ELR (cell line): ENCODE data around the gene SETDB2.

Experiments
- DNase-seq: peaks from one replicate; pipeline ENCODE4 v3.0.0-alpha.2; 2015; ENCODE audit warnings: low read depth

Gene SETDB2, protein sequence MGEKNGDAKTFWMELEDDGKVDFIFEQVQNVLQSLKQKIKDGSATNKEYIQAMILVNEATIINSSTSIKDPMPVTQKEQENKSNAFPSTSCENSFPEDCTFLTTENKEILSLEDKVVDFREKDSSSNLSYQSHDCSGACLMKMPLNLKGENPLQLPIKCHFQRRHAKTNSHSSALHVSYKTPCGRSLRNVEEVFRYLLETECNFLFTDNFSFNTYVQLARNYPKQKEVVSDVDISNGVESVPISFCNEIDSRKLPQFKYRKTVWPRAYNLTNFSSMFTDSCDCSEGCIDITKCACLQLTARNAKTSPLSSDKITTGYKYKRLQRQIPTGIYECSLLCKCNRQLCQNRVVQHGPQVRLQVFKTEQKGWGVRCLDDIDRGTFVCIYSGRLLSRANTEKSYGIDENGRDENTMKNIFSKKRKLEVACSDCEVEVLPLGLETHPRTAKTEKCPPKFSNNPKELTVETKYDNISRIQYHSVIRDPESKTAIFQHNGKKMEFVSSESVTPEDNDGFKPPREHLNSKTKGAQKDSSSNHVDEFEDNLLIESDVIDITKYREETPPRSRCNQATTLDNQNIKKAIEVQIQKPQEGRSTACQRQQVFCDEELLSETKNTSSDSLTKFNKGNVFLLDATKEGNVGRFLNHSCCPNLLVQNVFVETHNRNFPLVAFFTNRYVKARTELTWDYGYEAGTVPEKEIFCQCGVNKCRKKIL

GRCh38 chr13:49443704-49444523, at the start of gene SETDB2, which contains the start of gene CAB39L:
Gene SETDB2, plus strand, starts transcription at chr13:49444274. Its CDS starts 7,620 bp downstream, at chr13:49451894.
Gene CAB39L, minus strand, starts transcription at chr13:49444064. Its CDS starts 61,154 bp downstream, at chr13:49382910.
- peak; percentile 99 for DNase-seq

GRCh38 chr13:49395451-49395865, 48.6 kb upstream of the SETDB2 start:
- no peak for DNase-seq

DNA sequence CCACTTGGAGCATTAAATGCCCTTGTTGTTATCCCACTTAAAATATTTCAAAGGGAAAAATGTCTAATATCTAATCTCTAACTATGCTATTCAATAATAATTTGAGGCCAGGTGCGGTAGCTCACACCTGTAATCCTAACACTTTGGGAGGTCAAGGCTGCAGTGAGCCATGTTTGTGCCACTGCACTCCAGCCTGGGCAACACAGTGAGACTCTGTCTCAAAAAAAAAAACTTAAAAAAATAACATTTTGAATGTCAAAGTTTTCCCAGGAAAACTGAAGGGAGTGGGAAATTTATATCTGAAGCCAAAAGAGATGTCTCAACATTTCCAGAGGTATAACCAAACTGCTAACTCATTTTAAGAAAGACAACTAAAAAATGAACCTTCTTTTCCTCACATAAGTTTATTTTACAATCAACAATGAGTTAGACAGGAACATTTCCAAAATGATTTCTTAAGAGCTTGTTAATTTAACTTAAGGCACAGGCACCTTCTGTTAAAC, 48.1 kb upstream of the SETDB2 start:
- no peak for DNase-seq

DNA sequence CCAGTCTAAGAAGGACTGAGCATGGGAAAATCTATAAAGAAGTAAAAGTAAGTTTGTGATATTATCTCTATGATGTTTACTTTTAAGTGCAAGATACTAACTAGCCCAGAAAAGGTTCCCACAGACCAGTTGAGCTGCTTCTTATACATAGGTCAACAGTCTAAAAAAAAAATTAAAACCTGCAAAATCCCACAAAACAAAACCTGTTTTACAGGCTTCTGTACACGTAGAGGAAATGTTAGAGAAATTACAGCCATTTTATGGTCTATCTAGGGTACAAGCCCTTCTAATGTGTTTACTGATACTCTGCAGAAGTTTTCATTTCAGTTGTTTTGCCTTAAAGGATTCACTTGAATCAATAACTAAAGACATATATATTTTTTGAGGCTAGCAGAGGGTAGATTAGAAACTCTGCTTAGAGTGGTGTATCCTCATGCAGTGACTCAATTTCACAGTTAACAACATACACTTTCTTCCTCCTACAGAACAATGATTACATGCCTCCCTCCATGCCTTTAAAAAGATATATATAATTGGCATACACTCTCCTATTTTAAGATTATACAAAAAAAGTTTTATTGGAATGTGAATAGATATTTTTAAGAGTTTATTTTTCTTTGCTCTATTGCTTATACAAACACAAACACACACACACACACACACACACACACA, 44.1 kb upstream of the SETDB2 start:
- DNase-seq = no peak

DNA sequence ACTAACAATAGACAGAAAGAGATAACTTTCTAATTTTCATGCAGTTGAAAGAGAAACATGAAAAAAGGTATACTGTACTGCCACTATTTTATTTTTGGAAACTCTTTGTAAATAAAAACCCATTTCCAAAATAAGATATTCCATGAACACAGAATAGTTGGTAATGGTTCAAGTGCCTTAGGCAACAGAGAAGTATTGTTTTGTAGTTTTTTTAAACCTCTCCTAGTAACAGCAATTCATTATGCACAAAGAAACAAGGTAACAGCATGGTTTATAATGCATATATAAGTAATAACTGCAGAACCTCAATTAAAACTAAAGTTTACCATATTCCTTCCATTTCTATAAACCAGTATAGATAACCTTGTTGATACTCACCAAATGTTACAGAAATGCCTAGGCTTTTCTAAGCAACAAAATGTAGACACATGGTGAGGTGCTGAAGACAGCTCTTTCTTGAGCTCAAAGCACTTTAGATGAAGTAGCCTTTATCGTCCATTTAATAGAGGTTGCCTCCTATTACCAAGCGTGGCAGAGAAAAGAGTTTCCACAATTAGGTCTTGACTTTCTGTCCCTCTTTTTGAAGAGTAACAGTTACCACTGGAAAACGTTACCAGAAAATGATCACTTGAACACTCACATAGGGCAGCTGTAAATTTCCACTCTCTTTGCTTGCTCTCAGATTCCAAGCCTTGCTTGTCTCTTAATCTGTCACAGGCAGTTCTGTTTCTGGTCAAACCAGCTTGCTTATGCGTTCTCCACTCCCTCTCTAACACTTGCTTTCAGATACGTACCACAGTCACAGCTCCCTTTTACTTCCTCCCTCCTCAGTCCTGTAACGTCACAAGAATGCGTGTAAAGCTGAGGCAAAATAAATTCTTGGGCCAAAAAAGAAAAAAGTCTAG, 43.1 kb upstream of the SETDB2 start:
- peak; percentile 49 for DNase-seq

GRCh38 chr13:49403996-49404702, 39.9 kb upstream of the SETDB2 start:
- DNase-seq = no peak

- no peak for DNase-seq
These were observed 39.4 kb upstream of the SETDB2 start for GRCh38 chr13:49404703-49405020.

- no peak for DNase-seq
These were observed 37.0 kb upstream of the SETDB2 start for GRCh38 chr13:49407068-49407467.

- DNase-seq = no peak
These were observed 36.1 kb upstream of the SETDB2 start for GRCh38 chr13:49407936-49408335.

- no peak for DNase-seq
These were observed 35.1 kb upstream of the SETDB2 start for GRCh38 chr13:49409008-49409407.

- DNase-seq = no peak
These were observed 34.1 kb upstream of the SETDB2 start for GRCh38 chr13:49410006-49410405.

- no peak for DNase-seq
These were observed 33.6 kb upstream of the SETDB2 start for GRCh38 chr13:49410477-49410876.

- no peak for DNase-seq
These were observed 32.7 kb upstream of the SETDB2 start for GRCh38 chr13:49411353-49411752.

GRCh38 chr13:49412749-49413148, 31.3 kb upstream of the SETDB2 start:
- DNase-seq = no peak

DNA sequence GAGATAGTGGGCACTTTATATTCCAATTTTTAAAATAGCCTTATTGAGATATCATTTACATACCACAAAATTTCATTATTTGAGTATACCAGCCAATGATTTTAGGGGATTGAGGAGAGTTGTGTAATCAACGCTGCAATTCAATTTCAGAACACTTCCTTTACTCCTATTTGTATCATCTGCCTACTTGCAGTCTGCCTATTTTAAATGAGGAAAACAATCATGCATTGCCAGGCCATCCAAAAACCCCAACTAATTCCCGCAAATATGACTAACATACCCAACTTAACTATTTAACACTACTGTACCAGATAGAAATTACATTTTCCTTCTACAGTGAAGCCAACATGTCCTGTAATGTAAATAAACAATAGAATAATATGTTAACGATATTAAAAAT, 26.9 kb upstream of the SETDB2 start:
- DNase-seq = no peak

DNA sequence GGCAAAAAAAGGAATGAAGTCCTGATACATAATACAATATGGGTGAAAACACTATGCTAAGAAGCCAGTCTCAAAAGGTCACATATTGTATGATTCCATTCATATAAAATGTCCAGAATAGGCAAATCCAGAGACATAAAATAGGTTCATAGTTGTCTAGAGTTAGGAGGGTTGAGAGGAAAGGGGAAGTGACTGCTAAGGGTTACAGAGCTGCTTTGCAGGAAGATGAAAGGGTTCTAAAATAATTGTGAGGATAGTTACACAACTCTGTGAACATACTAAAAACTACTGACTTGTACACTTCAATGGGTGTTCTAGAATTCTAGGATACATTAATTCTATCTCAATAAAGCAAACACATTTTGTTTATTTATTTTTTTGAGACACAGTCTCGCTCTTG, 25.9 kb upstream of the SETDB2 start:
- DNase-seq = no peak

DNA sequence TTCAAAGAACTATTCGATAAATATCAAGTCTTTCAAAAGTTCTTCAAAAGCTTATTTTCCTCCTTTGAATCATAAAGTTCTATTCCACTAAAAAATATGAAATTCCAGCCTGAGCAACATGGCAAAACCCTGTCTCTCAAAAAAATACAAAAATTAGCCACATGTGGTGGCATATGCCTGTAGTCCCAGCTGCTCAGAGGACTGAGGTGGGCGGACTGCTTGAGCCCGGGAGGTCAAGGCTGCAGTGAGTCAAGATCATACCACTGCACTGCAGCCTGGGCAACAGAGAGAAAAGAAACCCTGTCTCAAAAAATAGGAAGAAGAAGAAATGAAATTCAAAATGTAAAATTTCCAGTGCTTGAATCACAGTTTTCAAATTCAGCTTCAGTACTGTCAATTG, 24.8 kb upstream of the SETDB2 start:
- peak; percentile 15 for DNase-seq

- peak; percentile 46 for DNase-seq
These were observed 22.7 kb upstream of the SETDB2 start for GRCh38 chr13:49421391-49421790.

DNA sequence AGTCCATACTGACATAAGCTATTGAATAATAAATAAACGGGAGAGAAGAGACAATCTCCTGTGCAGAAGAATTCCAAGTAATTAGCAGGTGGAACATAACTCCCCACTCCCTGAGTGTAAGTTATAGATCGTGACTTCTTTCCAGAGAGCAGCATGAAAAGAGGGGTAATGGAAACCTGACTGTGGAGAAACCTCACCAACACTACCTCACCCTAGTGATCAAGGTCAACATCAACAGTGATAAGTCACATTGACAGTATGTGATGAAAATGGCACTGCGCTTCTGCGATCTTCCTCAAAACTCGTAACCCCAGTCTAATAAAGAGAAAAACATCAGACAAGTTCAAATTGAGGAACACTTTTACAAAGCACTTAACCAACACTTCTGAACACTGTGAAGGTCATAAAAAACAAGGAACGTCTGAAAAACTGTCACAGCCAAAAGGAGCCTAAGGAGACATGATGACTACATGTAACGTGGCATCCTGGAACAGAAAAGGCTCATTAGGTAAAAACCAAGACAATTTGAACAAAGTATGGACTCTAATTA, 20.0 kb upstream of the SETDB2 start:
- no peak for DNase-seq
